GM21390 (cell line): ENCODE measurements around the gene ZAR1.
A peak's percentile ranks its signal among the peaks of the same experiment; 100 is the strongest.

ENCODE experiments used
- ATAC-seq: cut with Tn5 transposase; IDR thresholded peaks from one replicate; pipeline ENCODE4 v1.9.1; 2021; ENCODE audit not compliant: unreplicated experiment

The ZAR1 gene

GRCh38 chr4:48489683-48490011 is 405 bp upstream of the ZAR1 start:
- ATAC-seq, result no peak

GRCh38 chr4:48490680-48491513 is 845 bp downstream of the ZAR1 start:
- ATAC-seq, result no peak

DNA sequence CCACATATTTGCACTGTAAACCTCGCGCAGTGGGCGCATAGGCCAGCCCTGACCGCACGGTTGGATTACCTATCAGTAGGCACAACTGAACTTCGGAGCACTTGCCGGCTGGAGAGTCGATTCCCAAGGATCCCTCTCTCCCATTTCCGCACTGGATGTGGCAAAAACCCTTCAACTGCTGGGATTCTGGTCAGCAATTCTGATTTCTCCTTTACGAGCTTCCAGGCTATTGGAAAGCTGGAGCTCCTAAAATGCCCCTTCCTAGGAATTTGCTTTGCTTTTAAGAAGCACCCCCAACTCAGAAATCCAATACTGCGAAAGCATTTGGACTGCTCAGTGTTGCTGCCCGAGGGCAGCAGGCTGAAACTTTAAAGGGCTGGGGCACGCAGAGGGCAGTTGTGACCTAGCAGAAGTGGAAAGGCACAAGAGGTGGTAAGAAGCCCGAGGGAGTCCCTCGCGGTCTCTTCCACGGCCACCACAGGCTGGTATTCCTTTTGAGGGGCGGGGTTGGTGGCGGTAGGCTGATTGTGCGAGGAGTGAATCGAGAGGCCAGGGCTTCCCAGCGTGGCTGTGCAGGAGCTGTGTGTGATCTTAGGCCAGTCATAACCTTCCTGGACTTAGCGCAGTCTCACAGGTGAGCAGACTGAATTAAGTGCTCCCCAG is 1.6 kb downstream of the ZAR1 start:
- no peak for ATAC-seq

GRCh38 chr4:48493452-48494100 is 3.5 kb downstream of the ZAR1 start:
- no peak for ATAC-seq

GRCh38 chr4:48495941-48496340 is 5.9 kb downstream of the ZAR1 start:
- ATAC-seq, result no peak

GRCh38 chr4:48498895-48499294 is 8.8 kb downstream of the ZAR1 start:
- ATAC-seq, result no peak

DNA sequence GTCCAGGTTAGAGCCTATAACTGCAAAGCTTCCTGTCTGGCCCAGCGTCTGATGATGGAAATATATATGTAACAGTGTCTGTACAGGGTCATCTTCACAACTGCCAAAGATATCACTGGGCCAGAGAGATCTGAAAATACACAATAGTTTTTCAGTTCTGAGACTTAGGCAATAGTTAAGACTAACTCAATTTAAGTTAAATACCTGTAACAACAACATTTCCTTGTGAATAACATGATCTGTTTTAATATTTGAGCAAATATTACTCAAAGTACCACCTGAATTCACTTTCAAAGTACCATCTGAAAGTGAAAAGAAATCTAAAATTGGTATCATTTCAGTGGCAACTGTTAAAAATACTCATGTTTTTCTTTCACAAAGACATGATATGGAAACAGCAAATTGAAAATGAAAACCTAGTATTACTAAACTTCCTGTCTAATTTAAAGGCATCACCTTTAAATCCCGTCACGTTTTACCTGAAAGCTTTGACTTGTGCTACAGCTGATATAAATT is 9.6 kb downstream of the ZAR1 start:
- ATAC-seq, result peak; percentile 80

DNA sequence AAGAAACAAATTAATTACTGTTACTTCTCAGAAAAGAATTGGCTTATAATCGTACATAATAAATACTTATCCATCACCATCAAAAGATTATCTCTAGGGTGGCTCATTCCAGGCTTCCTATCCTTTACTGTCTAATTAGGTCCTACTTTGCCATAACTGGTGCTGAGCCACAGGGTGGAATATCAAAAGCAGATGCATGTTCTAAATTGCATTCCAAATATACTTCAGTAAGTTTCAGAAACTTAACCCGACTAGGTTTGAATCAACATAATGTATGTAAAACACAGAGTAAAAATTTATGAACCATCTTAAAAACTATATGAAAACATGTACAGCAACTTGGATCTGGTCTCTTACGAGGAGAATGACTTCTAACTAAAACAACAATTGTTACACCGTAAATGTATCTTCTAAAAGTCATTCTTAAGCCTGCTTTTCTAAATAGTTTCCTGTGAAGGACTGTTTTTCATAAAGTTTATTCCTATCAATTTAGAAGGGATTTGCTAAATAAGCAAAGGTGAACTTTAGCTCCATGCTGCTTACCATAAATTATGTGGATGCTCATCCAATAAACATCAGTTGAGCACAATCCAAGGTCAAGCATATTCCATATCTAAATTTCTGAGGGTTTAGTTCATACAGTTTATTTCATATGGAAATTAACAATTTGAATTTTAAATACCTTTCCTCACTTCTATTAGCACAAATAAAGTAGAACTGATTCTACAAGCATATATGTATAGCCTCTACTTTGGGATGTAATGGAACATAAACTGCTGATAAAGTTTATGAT is 13.4 kb downstream of the ZAR1 start:
- no peak for ATAC-seq

DNA sequence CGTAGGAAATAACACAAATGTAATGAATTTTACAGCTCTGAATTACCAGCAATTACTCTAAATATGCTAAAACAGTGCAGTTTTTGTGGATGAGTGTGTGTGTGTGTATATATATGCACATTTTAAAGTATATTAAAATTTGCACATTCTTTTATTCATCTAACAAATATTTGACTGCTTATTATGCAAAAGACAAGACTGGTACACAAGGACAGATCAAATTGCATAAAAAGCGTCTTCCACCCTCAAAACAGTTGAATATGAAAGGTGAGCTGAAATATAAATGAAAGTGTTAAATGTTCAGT is 13.9 kb downstream of the ZAR1 start:
- ATAC-seq, result no peak

GRCh38 chr4:48504352-48504751 is 14.3 kb downstream of the ZAR1 start:
- ATAC-seq, result no peak

DNA sequence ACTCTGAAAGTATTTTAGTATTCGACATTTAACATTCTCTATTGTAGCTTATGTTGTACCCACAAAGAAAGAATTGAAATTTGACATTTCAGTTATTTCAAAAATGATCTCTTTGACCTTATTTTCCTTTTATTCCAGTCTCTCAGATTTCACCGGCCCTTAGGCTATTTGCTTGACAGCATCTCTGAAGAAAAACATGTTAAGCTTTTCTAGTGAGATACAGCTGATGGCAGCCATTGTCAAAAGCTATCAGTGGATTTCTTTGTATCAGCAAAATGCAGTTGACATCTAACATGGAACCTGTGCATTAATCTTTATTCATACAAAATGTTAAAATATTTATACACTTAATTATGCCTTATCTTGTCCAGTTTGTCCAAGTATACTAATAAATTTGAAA is 16.7 kb downstream of the ZAR1 start:
- ATAC-seq, result no peak

DNA sequence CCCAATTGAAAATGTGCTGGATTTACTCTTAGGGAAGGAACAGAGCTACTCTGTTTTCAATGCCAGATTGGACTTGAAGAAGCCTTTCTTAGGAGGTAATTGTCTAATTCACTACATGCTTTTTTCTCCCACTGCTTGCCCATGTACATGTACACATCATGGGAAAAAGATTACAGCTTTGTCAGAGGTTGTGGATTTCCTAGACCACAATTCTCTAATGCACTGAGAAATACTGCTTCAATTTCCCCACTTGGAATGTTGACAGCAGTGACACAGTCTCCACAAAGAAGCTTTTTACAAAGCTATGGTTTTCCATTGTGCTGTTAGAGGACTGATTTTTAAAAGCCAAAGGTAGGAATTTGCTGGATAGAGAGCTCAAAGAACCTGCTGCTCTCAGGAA is 19.5 kb downstream of the ZAR1 start:
- ATAC-seq, result no peak

- ATAC-seq, result no peak
Measured at GRCh38 chr4:48518143-48518542, 28.1 kb downstream of the ZAR1 start.

DNA sequence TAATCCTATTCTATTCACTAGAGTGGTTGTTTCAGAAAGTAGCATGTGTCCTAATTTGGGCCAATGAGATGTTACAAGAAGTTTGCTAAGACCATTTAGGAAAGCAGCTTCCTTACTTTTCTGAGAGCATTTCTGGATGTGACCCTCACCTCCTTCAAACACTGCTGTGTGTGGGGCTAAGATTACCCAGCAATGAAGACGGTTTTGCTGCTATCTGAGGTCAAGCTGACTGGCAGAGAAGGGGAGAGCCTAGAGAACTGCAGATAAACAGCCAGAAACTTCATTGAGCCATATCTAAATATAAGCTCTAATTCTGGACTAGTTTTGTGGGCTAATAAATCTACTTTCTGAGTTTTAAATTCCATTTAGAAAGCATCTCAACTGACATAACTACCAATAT is 36.4 kb downstream of the ZAR1 start:
- ATAC-seq, result no peak

DNA sequence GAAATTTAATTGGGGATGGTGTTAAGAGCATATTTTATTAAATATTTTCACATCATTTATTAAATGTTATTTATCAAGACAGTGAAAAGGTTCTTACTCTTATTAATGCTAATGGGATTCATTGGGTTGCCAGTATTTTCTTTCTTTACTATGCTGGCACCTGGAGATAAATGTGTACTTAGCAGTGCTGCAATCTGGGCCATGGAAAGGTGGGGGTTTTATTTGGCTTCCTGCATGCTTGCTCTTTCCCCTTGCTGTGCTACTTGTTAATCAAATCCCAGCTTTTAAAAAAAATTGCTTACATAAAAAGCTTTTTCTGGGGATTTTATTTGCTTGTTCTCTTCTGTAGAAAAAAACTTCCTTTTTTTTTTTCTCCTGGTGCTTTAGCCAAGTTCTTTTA is 48.3 kb downstream of the ZAR1 start:
- ATAC-seq, result no peak

DNA sequence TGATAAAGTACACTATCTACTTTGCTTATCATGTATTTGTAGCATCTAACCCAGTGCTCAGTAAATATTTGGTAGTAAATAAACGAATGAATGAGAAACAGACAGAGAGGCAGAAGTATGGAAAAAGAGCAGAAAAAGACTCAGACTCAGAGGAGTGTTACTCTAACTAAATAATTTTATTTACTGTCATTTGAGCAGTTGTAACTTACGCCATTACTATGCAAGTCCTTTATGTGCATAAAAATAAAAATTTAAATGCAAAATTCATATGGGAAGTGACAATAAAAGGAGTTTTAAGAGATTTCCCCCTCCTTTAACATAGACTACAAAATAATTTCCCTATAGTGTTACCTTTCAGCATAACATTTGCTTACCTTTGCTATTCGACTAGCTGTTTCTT is 49.5 kb downstream of the ZAR1 start:
- ATAC-seq, result no peak

- ATAC-seq, result no peak
Measured at GRCh38 chr4:48542888-48543287, 52.8 kb downstream of the ZAR1 start.

- no peak for ATAC-seq
Measured at GRCh38 chr4:48543796-48544195, 53.7 kb downstream of the ZAR1 start.
